Stimulated activated CD8-positive, alpha-beta memory T cell treated with anti-CD3 and anti-CD28 coated beads, Interleukin-4, amount 100 ng/mL, for 4 hours (primary cell): ENCODE measurements around the gene TAAR1.

Source experiments
- DNase-seq, 2 donors: peaks; one replicate each; pipeline ENCODE4 v3.0.0-alpha.2; 2020; ENCODE audit warnings: low read depth in 2 of 2, low spot score in 1 of 2

TAAR1 gene

DNA sequence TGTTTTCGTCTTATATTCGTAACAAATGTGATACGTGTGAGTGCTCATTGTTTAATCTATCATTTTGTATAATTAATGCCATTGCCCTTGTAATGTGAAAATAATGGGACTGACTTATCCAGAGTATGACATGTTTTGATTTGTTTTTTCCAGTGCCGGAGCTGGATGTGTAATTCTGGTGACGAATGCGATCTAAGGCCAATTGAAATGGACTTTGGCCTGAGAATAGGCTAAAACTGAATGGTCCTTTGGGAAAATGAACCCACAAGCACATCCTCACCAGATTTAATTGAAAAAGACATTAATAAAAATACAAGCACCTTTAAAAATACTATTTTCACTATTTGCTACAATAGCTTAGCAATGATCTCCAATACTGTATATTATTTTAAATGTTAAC lies 62.8 kb downstream of the TAAR1 start:
- DNase-seq = no peak
